ENCODE data around the gene SLC13A1. TPM values are rescaled to one million over a fixed set of nuclear protein-coding genes. Genes with fewer than 3 reads are reported as not detected.
"Not testable (repeated sequence)": the region's sequence is repeated elsewhere in the genome, so short reads cannot be mapped to it uniquely, and the experiment has no call there.

The SLC13A1 gene
- total RNA-seq, 1 experiment from 2014 or later, result not detected

DNA sequence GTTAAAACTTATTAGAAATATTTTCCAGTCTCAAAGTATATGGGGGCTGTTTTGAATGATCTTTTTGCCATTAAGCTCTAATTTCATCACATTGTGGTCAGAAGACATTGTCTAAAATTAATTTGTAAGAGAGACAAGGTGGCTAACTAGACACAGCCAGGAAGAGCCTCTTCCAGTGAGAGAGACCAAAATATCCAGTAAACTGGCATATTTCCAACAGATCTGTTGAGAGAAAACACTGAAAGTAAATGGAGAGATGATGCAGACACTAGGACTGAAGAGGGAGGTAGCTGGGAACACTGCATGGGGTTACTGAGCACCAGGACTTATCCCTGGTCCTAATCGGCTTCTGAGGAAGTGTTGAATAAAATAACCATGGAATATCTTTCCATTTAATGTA lies 102.8 kb downstream of the SLC13A1 start:
- DNase-seq, result no peak
- Histone ChIP-seq H3K36me3 (no peaks in the 10 kb centered on the region), H3K9me3 (0 out of 2 replicates have a peak, but pooled peaks cover 2% of the 10 kb centered on the region), H3K27me3 (no peaks in the 10 kb centered on the region), H3K4me3 (no peak overlapping the region)

GRCh38 chr7:123096434-123096833 lies 103.3 kb downstream of the SLC13A1 start:
- no peak for DNase-seq
- Histone ChIP-seq H3K9me3 (0 out of 2 replicates have a peak, but pooled peaks cover 2% of the 10 kb centered on the region), H3K36me3 (no peaks in the 10 kb centered on the region), H3K4me3 (no peak overlapping the region), H3K27me3 (no peaks in the 10 kb centered on the region)

DNA sequence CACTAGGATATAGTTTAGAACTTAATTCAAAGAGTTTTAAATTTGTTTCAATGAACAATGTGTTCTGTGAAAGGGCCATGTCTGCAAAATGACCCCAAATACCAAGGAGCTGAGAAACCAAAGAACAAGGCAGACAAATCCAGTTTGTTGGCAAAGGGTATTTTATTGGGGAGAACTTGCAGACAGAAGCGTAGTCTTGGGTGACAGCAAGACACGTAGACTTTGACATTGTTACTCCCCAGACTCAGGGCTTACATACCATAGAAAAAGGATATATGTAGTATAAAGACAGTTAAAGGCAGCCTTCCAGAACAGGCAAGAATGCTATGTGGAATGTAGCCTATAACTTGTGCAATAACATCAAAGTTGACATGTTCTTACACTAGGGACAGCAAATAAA lies 109.3 kb downstream of the SLC13A1 start:
- Histone ChIP-seq H3K4me3 (no peak overlapping the region), H3K9me3 (no peaks in the 10 kb centered on the region), H3K27me3 (no peaks in the 10 kb centered on the region), H3K36me3 (no peaks in the 10 kb centered on the region)
- DNase-seq, result no peak

GRCh38 chr7:123086910-123087309 lies 112.9 kb downstream of the SLC13A1 start:
- not testable (repeated sequence) for H3K4me3 ChIP-seq, H3K36me3 ChIP-seq, DNase-seq, H3K27me3 ChIP-seq, H3K9me3 ChIP-seq

DNA sequence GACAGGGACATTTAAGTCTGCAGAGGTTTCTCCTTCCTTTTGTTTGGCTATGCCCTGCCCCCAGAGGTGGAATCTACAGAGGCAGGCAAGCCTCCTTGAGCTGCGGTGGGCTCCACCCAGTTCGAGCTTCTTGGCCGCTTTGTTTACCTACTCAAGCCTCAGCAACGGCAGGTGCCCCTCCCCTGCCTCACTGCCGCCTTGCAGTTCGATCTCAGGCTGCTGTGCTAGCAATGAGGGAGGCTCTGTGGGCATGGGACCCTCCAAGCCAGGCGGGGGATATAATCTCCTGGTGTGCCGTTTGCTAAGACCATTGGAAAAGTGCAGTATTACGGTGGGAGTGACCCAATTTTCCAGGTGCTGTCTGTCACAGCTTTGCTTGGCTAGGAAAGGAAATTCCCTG lies 114.9 kb downstream of the SLC13A1 start:
- H3K4me3 ChIP-seq, DNase-seq, H3K27me3 ChIP-seq, H3K36me3 ChIP-seq, H3K9me3 ChIP-seq: not testable (repeated sequence)

GRCh38 chr7:123079021-123079420 lies 120.7 kb downstream of the SLC13A1 start:
- H3K36me3 ChIP-seq, result no peaks in the 10 kb centered on the region
- no peak for DNase-seq
- no peaks in the 10 kb centered on the region for H3K9me3 ChIP-seq
- H3K27me3 ChIP-seq, result no peaks in the 10 kb centered on the region
- no peak overlapping the region for H3K4me3 ChIP-seq

DNA sequence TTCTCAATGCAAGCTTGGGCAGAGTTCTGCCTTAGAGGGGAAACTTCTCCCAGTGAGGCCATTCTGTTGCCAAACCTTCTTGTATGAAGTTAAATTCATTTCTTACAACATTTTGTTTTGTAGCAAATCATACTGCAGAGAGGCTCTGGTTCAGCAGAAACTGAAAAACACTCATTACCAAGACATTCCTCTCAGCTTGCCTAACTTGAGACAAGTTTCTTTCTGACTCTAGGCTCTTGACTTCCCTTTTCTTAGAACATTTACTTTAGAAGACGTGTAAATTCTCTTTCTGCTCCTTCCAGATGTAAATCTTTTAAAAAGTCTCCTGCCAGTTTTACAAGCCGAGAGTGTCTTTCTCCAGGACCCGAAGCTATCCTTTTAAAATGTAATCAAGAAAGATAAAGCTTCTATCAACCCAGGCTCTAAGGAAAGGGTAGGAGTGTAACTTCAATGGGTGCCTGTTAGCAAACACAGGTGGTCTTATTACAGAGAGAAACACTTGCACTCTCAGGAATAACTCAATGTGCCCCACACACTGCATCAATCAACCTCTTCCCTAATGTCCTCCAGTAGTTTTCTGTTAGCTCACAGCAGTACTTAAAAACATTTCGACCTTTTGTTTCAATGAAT lies 123.8 kb downstream of the SLC13A1 start:
- H3K9me3 ChIP-seq, result no peaks in the 10 kb centered on the region
- H3K36me3 ChIP-seq, result no peaks in the 10 kb centered on the region
- H3K4me3 ChIP-seq, result no peak overlapping the region
- H3K27me3 ChIP-seq, result no peaks in the 10 kb centered on the region
- DNase-seq, result no peak

DNA sequence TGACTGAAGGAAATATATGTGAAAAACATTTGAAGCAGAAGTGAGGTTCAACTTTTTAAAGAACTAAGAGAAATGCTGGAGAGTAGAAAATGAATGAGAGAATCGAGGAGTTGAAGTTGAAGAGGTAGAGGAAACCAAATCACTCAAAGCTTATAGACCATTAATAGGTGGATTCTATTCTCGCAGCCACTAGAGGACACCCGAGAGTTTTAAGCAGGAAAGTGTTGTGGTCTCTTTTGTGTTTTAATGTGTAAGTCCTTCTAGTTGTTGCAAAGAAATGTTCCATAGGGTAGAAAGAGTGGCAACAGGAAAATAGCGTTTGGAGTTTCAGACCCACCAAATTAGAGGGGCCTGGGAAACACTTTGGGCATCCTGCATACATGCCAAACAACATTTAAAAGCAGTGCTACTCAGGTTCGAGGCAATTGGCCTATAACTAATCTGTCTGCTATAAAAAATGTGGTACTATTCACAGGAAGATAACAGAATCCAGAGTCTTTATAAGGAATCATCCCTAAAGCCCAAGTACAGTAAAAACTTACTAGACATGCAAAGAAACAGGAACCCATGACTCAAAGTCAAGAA lies 129.0 kb downstream of the SLC13A1 start:
- no peak overlapping the region for H3K4me3 ChIP-seq
- H3K36me3 ChIP-seq, result no peaks in the 10 kb centered on the region
- no peak for DNase-seq
- H3K9me3 ChIP-seq, result no peaks in the 10 kb centered on the region
- no peaks in the 10 kb centered on the region for H3K27me3 ChIP-seq

DNA sequence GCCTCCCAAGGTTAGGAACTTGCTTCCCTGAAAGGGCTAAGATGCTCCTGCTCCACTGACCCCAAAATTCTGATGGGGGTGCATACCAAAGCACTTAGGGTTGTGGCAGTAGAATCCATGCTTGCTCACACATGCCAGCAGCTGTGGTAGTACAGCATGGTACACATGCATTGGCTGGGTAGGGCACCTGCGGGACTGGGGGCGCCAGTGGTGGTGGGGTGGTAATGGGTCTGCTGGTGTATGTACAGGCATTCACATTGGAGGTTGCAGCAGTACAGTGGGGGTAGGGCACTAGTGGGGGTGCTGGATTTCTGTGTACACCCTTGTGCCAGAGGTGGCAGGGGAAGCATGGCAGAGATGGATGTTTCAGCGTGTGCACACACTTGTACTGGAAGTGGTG lies 132.0 kb downstream of the SLC13A1 start:
- H3K4me3 ChIP-seq, result no peak overlapping the region
- no peaks in the 10 kb centered on the region for H3K36me3 ChIP-seq
- DNase-seq, result no peak
- H3K27me3 ChIP-seq, result no peaks in the 10 kb centered on the region
- no peaks in the 10 kb centered on the region for H3K9me3 ChIP-seq

Other genes starting within 250 kb of the SLC13A1 start
- gene TAS2R16, start 204.3 kb downstream of the SLC13A1 start, total RNA-seq (2014; rRNA removed; shearing (Covaris generic); ENCODE audit: low replicate concordance), result not detected in 2 replicates